ENCODE results near the gene AMIGO1.
"Not testable (repeated sequence)": the region's sequence is repeated elsewhere in the genome, so short reads cannot be mapped to it uniquely, and the experiment has no call there.

AMIGO1 gene

DNA sequence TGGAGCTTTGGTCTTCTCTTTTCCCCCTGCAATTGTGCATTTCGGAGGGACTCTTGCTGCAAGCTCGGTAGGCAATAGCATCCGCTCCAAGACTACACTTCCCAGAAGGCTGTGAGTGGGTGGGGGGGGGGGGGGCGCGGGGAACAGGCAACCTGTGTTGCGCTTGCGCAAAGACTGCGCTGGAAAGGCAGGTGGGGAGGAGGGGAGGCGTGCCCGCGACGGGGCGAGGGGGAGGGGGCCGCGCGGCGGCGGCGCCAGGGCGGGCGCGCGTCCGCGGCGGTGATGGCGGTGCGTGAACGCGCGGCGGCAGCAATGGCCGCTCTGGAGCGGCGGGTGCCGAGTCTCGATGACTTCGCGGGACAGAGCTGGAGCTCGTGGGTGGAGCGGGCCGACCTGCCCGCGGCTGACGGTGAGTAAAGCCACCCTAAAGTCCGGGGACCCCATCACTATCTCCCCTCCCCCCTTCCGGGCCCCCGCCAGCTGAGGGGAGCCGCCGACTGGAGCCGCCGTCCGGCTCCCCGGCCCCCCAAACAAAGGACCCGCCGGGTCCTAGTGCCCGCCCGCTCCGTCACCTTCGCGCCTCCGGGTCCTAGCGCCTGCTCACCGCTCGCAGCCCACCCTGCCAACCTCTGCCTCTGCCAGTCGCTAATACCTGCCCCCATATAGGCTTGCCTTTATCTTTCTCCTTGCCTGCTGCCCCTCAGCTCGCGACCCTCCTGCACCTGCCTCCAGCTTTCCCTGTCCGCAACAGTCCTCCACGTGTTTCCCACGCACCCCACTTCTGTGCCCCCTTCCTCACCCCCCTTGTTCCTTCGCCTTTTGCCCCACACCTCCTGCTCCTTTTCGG, 25.6 kb downstream of the AMIGO1 start, which contains the start of gene ATXN7L2:
ATXN7L2 (plus strand) TSS at position 234 of the 847 bp plus-strand sequence; CDS start at position 283, 49 bp downstream.
- no peak for DNase-seq (ENCODE audit: low read depth, low spot score)

DNA sequence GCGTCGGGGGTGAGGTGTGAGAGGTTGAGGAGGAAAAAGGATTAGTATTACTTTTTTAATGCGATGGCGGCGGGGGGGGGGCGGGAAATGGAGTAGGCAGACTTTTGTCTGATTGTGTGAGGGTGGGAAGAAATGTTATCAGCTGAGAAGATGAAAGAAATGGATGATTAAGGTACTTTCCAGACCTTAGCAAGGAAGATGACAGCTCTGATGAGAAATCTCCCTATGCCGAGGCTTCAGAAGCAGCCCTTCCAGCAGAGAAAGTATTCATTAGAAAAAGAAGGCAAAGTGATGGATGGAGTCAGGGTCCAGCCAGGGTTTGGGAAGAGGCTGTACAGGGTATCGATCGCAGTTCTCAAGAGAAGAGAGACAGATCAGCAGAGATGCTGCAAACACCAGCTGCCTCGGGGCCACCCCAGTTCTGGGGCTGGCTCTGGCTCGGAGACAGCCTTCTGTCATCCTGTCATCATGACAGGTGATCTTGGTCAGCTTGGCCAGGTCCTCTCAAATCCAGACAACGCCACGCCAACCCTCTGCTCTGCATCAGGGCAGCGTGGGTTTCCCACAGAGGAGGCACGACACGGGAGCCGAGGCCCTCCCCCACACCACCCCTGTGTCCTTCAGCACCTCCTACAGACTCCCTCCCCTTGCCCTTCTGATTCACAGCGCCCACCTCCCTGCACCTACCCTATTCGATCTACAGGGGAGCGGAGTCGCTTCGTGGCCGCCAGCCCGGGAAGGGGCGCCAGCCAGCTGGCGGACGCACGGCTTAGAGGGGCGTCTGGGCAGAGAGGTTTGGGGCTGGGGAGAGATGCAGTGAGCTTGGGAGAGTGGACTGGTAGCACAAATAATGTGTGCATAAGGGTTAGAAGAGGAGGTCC, 26.5 kb downstream of the AMIGO1 start:
- DNase-seq (ENCODE audit: low read depth, low spot score) = no peak

DNA sequence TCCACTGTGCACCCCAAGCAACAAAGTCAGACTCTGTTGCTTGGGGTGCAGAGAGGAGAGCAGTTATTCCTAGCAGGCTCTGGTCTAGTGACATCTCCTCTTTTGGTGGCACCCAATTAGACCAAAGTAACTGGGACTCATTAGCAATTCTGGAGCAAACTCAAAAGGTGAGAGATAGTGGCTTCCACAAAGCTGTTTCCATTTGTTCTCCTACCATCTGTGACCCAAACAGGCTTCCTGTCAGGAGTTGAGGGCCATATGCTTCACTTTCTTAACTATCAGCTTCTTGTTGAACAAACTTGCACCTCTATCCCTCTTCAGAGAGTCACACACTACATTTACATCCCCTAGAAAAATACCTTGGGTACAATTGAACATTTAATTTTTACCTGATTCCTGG, 27.3 kb downstream of the AMIGO1 start:
- no peak for DNase-seq (ENCODE audit: low read depth, low spot score)

DNA sequence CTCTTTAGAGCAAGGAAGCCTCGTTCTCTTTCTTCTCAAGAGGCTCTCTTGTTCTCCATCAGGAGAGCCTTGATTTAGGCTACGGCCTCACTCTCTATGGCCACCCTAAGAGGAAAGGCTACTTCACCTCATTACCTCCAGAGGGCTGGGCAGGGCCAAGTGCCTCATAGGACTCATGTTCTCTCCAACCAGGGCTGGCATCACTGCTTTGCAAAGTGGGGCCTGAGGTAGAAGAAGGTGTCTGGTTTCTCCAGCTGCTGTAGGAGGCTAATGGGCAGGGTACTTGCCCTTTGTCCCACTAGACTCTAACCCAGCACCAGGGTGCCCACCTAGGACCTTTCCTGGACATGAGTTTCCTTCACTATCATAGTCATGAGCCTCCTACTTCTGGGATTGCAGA, 27.9 kb downstream of the AMIGO1 start:
- no peak for DNase-seq (ENCODE audit: low read depth, low spot score)

DNA sequence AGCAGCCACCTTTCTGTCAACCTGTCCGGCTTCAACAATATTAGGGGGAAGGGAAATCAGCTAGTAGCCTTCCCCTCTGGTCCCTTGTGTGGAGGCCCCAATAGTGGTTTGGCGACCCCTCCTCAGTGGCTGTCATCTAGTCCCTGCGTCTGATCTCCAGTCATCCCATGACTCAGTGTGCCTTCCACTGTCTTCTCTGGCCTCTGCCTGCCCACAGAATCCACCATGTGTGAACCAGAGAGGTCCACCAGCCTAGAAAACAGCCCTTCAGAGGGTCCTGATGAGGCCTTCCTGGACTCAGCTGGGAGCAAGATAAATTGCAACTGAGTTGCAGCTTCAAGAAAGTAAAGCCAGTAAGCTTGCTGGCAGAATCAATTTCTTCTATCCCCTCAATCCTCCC, 29.6 kb downstream of the AMIGO1 start:
- no peak for DNase-seq (ENCODE audit: low read depth, low spot score)

DNA sequence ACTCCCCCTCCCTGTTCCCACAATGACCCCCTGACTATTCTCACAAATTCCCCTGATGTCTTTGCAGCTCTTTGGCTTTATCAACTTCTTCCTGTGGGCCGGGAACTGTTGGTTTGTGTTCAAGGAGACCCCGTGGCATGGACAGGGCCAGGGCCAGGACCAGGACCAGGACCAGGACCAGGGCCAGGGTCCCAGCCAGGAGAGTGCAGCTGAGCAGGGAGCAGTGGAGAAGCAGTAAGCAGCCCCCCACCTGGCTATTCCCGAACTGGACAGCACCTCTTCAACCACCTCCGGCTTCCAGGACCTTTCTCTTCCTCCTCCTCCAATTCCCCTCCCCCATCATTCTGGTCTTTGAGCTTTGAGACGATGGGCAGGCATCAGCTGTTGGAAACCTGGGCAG, 30.2 kb downstream of the AMIGO1 start:
- DNase-seq (ENCODE audit: low read depth, low spot score) = no peak

DNA sequence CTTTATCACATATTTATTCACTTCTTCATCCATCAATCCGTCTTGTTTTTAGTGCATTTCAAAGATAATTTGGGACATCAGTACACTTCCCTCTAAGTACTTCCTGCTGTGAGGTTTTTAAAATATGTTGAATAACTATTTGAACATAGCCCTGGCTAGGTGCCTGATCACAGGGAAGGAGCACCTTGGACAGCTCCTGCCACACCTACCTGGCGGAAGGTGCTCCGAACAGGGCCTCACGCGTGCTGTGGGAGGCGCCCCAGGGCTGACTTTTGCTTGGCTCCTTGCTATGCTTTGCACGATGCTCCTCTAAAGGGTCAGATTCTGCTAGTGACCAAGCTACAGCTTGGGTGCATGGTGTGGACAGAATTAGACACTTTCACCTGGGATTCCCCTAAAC, 30.7 kb downstream of the AMIGO1 start:
- no peak for DNase-seq (ENCODE audit: low read depth, low spot score)

DNA sequence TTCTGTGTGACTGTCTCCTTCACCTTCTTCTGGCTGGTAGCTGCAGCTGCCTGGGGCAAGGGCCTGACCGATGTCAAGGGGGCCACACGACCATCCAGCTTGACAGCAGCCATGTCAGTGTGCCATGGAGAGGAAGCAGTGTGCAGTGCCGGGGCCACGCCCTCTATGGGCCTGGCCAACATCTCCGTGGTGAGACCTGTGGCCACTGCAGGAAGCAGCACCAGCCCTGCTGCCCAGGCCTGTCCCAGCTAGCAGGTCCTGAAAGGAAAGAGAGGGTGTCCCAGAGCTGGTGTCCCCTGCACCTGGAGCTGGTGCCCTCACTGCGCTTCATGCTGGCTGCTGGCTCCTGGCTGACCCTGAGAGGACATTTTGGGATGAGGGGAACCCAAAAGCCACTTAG, 31.7 kb downstream of the AMIGO1 start:
- DNase-seq (ENCODE audit: low read depth, low spot score) = no peak

DNA sequence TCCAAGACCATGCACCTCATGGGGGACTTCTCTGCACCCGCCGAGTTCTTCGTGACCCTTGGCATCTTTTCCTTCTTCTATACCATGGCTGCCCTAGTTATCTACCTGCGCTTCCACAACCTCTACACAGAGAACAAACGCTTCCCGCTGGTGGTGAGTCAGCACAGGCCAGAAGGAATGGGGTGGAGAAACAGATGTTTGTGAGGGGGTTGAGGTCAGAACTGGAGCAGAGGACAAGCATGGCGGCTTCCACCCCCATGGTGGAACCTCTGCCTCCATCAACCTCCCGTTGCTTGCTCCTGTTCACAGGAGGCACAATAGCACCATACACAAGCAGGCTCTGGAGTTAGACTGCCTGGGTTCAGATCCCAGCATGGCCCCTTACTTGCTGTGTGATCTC, 32.7 kb downstream of the AMIGO1 start:
- DNase-seq (ENCODE audit: low read depth, low spot score) = no peak

DNA sequence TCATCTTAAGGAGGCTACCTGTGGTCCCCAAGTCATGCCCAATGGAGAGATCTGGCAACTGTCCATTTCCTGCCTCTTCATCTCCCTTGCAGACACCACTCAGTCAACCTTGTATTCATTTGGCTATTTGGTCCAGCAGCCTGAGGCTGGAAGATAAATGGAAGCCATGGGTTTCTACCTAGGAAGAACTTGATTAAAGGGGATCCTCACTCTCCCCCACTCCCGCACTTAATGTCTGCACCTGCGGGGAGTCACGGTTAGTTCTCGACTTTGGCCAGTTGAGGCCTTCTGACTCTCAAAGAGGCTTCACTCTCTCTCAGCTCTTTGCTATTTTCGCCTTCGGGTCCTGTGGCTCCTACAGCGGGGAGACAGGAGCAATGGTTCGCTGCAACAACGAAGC, 34.3 kb downstream of the AMIGO1 start:
- no peak for DNase-seq (ENCODE audit: low read depth, low spot score)

DNA sequence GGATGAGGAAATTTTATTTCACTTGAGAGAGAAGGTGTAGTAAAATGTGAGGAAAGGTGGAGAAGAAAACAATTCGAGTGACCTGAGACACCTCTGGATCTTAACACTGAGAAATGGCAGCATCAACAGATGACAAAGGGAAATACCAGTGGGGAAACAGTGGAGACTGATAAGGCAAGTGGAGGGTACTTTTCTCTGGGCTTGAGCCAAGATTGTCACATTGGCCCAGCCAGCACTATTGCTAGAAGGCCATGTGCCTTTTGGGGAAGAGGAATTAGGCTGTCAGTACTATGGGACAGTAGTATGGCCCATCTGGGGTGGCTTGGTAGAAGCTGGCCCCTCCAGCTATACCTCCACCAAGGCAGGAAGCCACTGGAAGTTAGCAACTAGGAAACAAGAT, 34.8 kb downstream of the AMIGO1 start:
- no peak for DNase-seq (ENCODE audit: low read depth, low spot score)

DNA sequence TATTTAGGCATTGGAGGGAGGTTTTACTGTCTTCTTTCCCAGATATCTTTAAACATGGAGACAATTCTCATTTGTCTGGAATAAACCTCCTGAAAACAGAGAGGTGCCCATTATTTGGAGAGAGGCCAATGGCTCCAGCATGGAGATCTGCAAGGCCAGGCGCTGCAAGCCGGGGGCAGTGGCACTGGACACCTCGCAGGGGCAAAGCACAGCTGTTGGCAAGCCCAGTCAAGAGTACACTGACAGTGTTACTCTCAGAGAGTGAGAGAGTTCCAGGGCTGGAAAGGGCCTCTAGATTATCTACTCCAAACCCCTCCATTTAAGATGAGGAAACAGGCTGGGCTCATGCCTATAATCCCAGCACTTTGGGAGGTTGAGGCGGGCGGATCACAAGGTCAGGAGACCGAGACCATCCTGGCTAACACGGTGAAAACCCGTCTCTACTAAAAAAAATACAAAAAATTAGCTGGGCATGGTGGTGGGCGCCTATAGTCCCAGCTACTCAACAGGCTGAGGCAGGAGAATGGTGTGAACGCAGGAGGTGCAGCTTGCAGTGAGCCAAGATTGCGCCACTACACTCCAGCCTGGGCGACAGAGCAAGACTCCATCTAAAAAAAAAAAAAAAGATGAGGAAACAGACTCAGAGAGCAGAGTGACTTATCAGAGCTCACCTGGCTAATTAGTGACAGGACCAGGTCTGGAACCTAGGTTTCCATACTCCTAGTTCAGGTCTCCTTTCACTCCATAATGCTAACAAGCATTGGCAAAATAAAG, 36.1 kb downstream of the AMIGO1 start:
- DNase-seq (ENCODE audit: low read depth, low spot score) = not testable (repeated sequence)

DNA sequence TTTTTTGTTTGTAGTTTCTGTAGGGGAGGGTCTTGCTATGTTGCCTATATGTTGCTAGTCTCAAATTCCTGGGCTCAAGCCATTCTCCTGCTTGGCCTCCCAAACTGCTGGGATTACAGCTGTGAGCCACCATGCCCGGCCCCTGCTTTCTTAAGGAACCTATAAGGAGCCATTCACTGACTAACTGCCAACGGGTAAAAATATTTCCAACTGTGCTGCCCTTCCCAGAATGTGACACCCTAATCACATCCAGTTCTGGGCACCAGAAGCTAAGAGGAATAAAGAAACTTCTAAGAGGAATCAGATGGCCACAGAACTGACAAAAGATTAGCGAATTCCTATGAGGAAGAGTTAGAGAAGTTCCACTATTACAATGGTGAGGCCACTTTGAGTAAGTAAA, 36.7 kb downstream of the AMIGO1 start:
- DNase-seq (ENCODE audit: low read depth, low spot score) = no peak

DNA sequence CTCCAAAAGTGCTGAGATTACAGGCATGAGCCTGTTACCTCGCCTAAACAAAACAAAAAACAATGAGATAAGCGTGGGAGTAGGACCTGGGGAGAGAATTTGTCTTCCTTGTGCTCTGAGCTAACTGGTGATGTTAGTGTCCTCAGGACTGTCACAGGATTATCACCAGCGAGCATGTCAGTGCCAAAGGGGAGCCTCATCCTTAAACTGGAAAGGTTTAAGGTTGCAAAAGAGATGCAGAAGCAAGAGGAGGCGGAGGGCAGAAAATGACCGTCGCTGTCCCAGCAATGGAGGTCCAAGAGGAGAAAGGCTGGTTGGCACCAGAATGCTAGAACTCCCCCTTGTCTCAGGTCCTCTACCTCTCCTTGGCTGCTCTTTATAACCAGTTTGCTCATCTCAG, 39.3 kb downstream of the AMIGO1 start:
- no peak for DNase-seq (ENCODE audit: low read depth, low spot score)

DNA sequence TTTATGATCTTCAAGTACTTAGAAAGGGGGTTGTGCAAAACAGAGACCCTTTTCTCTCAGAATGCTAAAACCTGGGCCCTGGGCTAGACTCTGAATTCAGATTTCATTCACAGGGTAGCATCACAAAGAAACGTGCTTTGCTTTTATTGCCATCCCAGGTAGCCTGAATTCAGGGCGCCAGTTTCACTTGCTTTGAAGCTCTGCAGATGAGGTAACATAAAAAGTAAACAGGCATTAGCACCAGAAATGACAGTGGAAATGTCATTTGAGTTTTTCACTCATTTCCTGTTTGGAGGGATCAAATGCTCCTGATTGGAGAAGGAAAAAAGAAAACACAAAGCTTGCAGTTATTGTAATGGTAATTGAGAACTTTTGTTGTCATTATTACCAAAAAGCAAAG, 40.6 kb downstream of the AMIGO1 start:
- no peak for DNase-seq (ENCODE audit: low read depth, low spot score)

DNA sequence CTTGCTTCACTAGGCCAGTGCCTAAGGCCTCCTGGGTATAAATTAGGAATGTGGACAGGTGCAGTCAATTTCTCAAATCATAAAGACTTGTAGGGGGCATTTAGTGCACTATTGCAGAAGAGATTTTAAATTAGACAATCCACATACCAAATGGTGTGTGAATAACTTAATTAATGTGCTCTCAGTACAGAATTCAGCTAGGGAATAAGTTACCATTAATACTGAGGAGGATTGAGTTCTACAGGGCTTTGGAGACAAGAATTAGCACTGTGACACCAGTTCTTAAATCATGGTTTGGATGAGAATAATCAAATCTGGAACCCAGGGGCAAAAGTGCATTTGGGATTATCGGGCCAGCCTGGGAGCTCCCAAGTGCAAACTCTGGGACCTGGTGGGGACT, 41.5 kb downstream of the AMIGO1 start:
- DNase-seq (ENCODE audit: low read depth, low spot score) = no peak

DNA sequence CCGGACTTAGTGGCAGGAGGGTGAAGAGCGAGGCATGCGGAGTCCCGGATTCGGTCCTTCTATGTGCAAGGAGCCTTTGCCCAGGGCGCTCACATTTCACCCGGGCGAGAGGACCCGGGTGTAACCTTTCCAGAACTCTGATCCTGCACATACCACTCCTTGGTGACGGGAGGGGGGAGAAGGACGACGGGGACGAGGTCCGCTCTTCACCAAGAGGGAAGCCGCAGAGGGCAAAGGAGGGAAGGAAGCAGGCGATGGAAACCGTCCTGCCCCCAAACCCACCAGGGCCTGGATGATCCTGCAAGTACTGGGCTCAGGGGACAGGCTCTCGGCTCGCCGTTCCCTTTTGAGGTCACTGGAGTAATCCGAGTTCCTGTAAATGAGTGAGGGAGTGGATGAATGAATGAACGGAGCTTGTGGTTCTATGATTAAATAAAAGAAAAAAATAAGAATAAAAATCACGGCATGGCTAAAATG, 42.2 kb downstream of the AMIGO1 start:
- no peak for DNase-seq (ENCODE audit: low read depth, low spot score)

DNA sequence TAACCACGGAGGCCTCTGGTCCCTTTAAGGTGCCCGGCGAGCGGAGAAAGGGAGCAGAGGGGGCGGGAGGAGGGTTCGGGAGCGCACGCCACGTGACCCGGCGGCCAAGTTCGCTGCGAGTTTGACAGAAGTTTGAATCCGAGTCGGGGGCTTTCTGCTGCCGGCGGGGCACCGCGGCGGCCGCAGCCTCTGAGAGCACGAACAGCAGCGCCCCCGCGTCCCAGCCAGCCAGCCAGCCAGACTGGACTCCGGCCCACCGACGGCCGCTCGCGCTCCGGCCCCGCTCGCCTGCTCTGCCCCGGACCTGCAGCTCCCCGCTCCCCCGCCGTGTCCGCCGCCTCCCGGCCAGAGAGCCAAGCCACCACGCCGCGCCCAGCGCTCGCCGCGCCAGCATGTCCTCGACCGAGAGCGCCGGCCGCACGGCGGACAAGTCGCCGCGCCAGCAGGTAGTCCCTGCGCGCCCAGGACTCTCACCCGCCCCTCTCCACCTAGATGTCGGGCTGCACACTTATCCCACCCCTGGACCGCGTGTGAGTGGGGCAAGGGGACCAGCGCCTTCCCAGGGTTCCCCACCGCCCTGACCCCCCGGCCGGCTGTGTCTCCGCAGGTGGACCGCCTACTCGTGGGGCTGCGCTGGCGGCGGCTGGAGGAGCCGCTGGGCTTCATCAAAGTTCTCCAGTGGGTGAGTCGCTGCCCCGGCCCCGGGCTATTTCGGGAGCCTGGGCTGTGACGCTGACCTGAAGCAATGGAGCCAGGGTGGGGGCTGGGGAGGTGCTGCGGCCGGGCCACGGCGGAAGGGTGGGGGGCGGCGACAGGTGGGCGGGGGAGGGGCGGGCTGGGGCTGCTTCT, 42.9 kb downstream of the AMIGO1 start, which contains the start of gene SYPL2:
SYPL2 (plus strand) TSS at position 95 of the 849 bp plus-strand sequence; CDS start at position 393, 298 bp downstream.
- no peak for DNase-seq (ENCODE audit: low read depth, low spot score)

DNA sequence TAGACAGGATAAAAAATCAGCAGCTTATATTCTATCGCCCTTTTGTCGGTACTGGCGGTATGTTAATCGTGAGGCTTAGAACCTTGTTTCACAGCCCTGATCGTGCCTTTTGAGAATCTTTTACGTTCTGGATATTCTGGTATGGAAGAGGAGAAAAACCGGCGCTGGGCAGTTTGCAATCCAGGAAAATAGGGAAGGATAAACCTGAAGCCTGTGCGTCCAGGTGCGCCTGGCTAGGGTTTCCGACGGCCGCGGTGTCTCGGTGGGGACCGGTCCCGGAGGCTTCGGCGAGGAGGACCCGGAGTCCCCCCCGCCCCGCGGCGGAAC, 43.4 kb downstream of the AMIGO1 start:
- DNase-seq (ENCODE audit: low read depth, low spot score) = no peak

DNA sequence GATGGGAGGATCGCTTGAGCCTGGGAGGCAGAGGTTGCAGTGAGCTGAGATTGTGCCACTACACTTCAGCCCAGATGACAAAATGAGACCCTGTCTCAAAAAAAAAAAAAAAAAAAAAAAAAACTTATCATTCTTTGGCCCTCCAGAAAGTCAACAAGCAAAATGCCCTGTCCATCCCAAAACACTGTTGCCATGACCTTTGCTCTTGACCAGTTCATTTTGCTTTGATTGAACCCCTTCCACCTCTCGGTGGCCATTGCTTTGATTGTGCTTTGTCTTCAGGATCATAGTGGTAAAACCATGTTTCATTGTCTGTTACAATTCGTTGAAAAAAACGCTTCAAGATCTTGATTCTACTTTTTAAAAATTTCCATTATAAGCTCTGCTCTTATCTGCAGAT, 51.7 kb downstream of the AMIGO1 start:
- no peak for DNase-seq (ENCODE audit: low read depth, low spot score)

All from iPS DF 19.7 (cell line).